ENCODE data around the gene PRC1. TPM values are rescaled to one million over a fixed set of nuclear protein-coding genes. Genes with fewer than 3 reads are reported as not detected.
A peak's percentile ranks its signal among the peaks of the same experiment; 100 is the strongest.
"Not testable (repeated sequence)": the region's sequence is repeated elsewhere in the genome, so short reads cannot be mapped to it uniquely, and the experiment has no call there.

PRC1 gene
- 100 to 1,000 TPM in 2 of 5 donors, 10 to 100 TPM in 3; 57.8 to 136 (median 84.1) TPM for polyA plus RNA-seq (ENCODE audit: insufficient read depth in 1 of 5, insufficient read length in 5 of 5, low replicate concordance in 1 of 5)
- long read RNA-seq, donor 1, full-length matches to known transcripts: 6 of 11 reads
- long read RNA-seq, donor 1, partial matches to known transcripts: 5 of 11 reads
- long read RNA-seq, donor 1, other reads (novel, unspliced or antisense): 0 of 11 reads
- long read RNA-seq, donor 2, partial matches to known transcripts: 0 of 2 reads
- long read RNA-seq, donor 2, other reads (novel, unspliced or antisense): 0 of 2 reads
- long read RNA-seq, donor 3, partial matches to known transcripts: 9 of 10 reads
- long read RNA-seq, donor 3, other reads (novel, unspliced or antisense): 0 of 10 reads
- long read RNA-seq, donor 4, partial matches to known transcripts: 0 of 1 reads
- long read RNA-seq, donor 4, other reads (novel, unspliced or antisense): 0 of 1 reads
- long read RNA-seq, donor 5, full-length matches to known transcripts: 7 of 43 reads
- long read RNA-seq, donor 5, partial matches to known transcripts: 36 of 43 reads
- long read RNA-seq, donor 5, other reads (novel, unspliced or antisense): 0 of 43 reads
- long read RNA-seq, donor 6, partial matches to known transcripts: 12 of 12 reads
- long read RNA-seq, donor 6, other reads (novel, unspliced or antisense): 0 of 12 reads
- long read RNA-seq, donor 7, partial matches to known transcripts: 5 of 5 reads
- long read RNA-seq, donor 7, other reads (novel, unspliced or antisense): 0 of 5 reads
- long read RNA-seq, donor 8, partial matches to known transcripts: 7 of 7 reads
- long read RNA-seq, donor 8, other reads (novel, unspliced or antisense): 0 of 7 reads

GRCh38 chr15:90994417-90995311 lies at the start of gene PRC1:
TSS of gene PRC1 (minus strand) at chr15:90994535. CDS start at chr15:90994417, 118 bp downstream.
- peak; percentile 97 for DNase-seq

- no peak for DNase-seq
Measured at GRCh38 chr15:91043202-91043874, 49.0 kb upstream of the PRC1 start.

GRCh38 chr15:91040856-91041255 lies 46.5 kb upstream of the PRC1 start:
- DNase-seq: no peak

GRCh38 chr15:91039996-91040395 lies 45.7 kb upstream of the PRC1 start:
- DNase-seq: no peak

GRCh38 chr15:91032919-91033803 lies 38.8 kb upstream of the PRC1 start:
- no peak for DNase-seq

- no peak for DNase-seq
Measured at GRCh38 chr15:91031796-91032195, 37.5 kb upstream of the PRC1 start.

GRCh38 chr15:91027677-91028076 lies 33.3 kb upstream of the PRC1 start:
- no peak for DNase-seq

- no peak for DNase-seq
Measured at GRCh38 chr15:91023720-91024119, 29.4 kb upstream of the PRC1 start.

- DNase-seq: no peak
Measured at GRCh38 chr15:91022832-91023129, 28.4 kb upstream of the PRC1 start.

- DNase-seq: peak; percentile 81 to 83
Measured at GRCh38 chr15:91022075-91022831, 27.9 kb upstream of the PRC1 start, which contains the start of gene VPS33B. TSS of gene VPS33B (minus strand) at chr15:91022594. CDS start at chr15:91022249, 345 bp downstream.

- no peak for DNase-seq
Measured at GRCh38 chr15:91021516-91022074, 27.3 kb upstream of the PRC1 start.

GRCh38 chr15:91018158-91018557 lies 23.8 kb upstream of the PRC1 start:
- no peak for DNase-seq

GRCh38 chr15:91017716-91018115 lies 23.4 kb upstream of the PRC1 start:
- no peak for DNase-seq

- not testable (repeated sequence) for DNase-seq
Measured at GRCh38 chr15:91013701-91014100, 19.4 kb upstream of the PRC1 start.

- DNase-seq: no peak
Measured at GRCh38 chr15:91007266-91007665, 12.9 kb upstream of the PRC1 start.

- DNase-seq: no peak
Measured at GRCh38 chr15:91001209-91001608, 6.9 kb upstream of the PRC1 start.

- DNase-seq: no peak
Measured at GRCh38 chr15:90998737-90999136, 4.4 kb upstream of the PRC1 start.

GRCh38 chr15:90994059-90994416 lies 297 bp downstream of the PRC1 start:
- no peak for DNase-seq

All from right lung (tissue), 10 donors.